ENCODE results near the gene P2RY14. TPM values are rescaled to one million over a fixed set of nuclear protein-coding genes. Genes with fewer than 3 reads are reported as not detected.

The P2RY14 gene
- total RNA-seq, 4 donors from 2014 or later, result 1.8 to 9.5 (median 2.5) TPM

DNA sequence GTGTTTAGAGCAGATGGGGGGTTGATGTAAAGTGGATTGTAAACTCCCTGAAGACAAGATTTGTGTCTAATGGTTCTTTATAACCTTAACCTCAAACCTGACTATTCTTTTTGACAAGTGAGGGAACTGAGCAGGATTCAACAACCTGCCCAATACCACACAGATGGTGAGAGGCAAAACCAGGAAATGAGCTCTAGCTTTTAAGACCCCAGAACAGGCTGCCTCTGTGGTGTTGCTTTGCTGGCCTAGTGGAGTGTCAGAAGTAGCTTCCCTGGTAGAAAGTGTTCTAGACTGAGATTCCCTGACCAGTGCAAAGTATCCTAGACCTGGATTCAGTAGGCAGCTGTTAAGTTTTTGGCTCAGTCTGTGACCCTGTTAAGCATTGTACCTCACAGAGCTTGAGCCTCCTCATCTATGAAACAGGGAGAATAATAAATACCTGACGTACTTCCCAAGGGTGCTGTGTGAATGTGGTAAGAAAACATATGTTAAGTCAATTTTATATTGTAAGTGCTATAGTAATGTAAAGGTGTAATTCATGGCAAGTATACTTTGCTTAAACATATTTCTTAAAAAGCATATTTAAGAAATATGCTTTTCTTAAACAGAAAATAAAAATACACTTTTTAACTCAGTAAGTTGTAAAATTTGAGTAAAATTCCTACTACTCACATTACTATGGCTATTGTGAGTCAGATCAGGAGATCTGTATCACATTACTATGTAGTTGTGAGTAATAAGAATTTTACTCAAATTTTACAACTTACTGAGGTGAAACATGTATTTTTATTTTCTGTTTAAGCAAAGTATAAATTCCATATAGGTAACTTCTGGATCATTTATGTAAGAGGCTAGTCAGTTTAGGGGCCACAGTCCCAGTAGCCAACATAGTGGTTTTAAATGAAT lies 29.5 kb upstream of the P2RY14 start:
- DNase-seq, result no peak
- Histone ChIP-seq H3K36me3 (no peaks in the 10 kb centered on the region), H3K4me1 (peaks cover 0 to 7% of the 10 kb centered on the region in 2 donors), H3K27ac (no peak overlapping the region), H3K9me3 (no peaks in the 10 kb centered on the region), H3K4me3 (replicated peaks in 1 of 3) (no peak overlapping the region), H3K27me3 (no peaks in the 10 kb centered on the region)
- TF ChIP-seq, protein P1, sequence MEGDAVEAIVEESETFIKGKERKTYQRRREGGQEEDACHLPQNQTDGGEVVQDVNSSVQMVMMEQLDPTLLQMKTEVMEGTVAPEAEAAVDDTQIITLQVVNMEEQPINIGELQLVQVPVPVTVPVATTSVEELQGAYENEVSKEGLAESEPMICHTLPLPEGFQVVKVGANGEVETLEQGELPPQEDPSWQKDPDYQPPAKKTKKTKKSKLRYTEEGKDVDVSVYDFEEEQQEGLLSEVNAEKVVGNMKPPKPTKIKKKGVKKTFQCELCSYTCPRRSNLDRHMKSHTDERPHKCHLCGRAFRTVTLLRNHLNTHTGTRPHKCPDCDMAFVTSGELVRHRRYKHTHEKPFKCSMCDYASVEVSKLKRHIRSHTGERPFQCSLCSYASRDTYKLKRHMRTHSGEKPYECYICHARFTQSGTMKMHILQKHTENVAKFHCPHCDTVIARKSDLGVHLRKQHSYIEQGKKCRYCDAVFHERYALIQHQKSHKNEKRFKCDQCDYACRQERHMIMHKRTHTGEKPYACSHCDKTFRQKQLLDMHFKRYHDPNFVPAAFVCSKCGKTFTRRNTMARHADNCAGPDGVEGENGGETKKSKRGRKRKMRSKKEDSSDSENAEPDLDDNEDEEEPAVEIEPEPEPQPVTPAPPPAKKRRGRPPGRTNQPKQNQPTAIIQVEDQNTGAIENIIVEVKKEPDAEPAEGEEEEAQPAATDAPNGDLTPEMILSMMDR (IDR thresholded peaks at IDR 0.05), result no peak
- TF ChIP-seq POLR2A (IDR thresholded peaks at IDR 0.05), result no peak
- intact Hi-C loops (cut with DNase I), result no loop called here
- 89 to 96% methylated on average over 1 of the region's 1 CpG for WGBS, 2 donors

DNA sequence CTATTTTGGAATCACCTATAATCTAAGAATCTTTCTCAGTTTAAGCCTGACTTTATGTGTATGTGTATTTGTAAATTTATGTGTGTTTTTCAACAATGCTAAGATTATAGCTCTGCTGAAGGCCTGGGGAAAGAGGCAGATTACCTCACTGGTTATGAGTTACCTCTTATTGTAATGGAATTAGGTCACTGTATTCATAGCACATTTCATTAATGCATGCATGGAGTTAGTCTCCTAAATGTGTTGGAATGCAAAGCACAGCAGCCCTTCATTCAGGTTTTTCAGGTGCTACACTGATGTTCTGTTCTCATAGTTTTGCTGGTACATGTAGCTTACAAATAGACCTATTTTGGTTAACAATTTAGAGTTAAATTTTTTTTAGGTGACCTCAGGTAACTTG lies 28.8 kb upstream of the P2RY14 start:
- Histone ChIP-seq H3K27me3 (no peaks in the 10 kb centered on the region), H3K9me3 (no peaks in the 10 kb centered on the region), H3K27ac (no peak overlapping the region), H3K4me3 (replicated peaks in 1 of 3) (no peak overlapping the region), H3K36me3 (no peaks in the 10 kb centered on the region), H3K4me1 (peaks cover 0 to 7% of the 10 kb centered on the region in 2 donors)
- TF ChIP-seq POLR2A (IDR thresholded peaks at IDR 0.05), result no peak
- TF ChIP-seq, protein P1 (IDR thresholded peaks at IDR 0.05), result no peak
- intact Hi-C loops (cut with DNase I), result no loop called here
- no peak for DNase-seq

DNA sequence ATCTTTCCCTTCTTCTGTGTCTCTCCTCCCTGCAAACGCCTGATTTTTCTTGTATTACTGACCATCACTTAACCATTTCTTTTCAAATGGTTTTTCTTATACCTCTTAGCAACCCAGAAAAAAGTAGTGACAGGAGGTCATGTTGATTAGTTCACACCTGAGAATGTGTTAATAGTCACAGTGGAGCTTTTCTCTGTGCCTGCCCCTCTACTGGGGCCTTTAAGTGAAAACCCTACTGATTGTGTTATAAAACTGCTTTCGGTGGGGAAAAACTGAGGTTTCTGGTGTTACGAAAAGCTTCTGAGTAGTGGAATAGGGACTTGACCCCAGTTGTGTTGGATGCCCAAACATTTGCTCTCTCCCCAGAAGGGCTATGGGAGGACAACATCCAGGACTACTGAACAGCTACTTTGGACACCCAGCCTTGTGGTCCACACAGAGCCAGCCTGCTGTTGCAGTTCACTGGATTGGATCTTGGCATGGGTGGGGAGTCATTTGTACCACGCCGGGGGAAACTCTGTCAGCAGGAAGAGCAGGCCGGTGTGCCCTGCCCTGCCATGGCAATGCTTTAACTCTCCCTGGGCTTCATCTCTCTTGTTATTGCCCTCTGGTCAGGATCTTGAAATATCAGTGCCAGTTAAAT lies 27.9 kb upstream of the P2RY14 start:
- no peak for DNase-seq
- intact Hi-C loops (cut with DNase I), result no loop called here
- H3K4me3 ChIP-seq (replicated peaks in 1 of 3), result no peak overlapping the region
- H3K36me3 ChIP-seq, result no peaks in the 10 kb centered on the region
- no peaks in the 10 kb centered on the region for H3K27me3 ChIP-seq
- TF ChIP-seq POLR2A (IDR thresholded peaks at IDR 0.05), result no peak
- TF ChIP-seq, protein P1 (IDR thresholded peaks at IDR 0.05), result no peak
- no peaks in the 10 kb centered on the region for H3K9me3 ChIP-seq
- WGBS, 2 donors, result 89 to 90% methylated on average over 6 of the region's 6 CpGs
- peaks cover 0 to 7% of the 10 kb centered on the region in 2 donors for H3K4me1 ChIP-seq
- H3K27ac ChIP-seq, result no peak overlapping the region

DNA sequence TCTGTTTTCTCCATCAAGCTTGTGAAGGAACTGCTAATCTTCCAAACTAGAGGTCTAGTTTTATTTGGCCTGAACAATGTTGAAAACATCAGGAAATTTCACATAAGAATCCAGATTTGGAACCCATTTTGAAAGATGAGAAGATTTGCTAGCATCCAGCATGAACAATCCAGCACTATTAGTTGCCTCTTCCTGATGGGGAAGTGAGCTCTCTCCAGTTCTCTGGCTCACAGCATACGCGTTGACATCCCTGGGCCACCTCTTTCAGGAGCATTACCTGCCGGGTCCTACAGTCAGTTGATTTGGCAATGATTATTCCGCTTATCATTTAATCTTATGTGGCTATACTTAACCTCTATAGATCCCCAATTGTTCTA lies 27.4 kb upstream of the P2RY14 start:
- 95 to 96% methylated on average over 4 of the region's 4 CpGs for WGBS, 2 donors

More for the DNA sequence above, 27.4 kb upstream of the P2RY14 start:
- DNase-seq, result no peak
- Histone ChIP-seq H3K4me3 (replicated peaks in 1 of 3) (no peak overlapping the region), H3K27me3 (no peaks in the 10 kb centered on the region), H3K27ac (no peak overlapping the region), H3K36me3 (no peaks in the 10 kb centered on the region), H3K9me3 (no peaks in the 10 kb centered on the region), H3K4me1 (peaks cover 0 to 7% of the 10 kb centered on the region in 2 donors)
- TF ChIP-seq, protein P1 (IDR thresholded peaks at IDR 0.05), result no peak
- TF ChIP-seq POLR2A (IDR thresholded peaks at IDR 0.05), result no peak
- intact Hi-C loops (cut with DNase I), result no loop called here
